ENCODE data around the gene MTX1. TPM values are rescaled to one million over a fixed set of nuclear protein-coding genes. Genes with fewer than 3 reads are reported as not detected.
A peak's percentile ranks its signal among the peaks of the same experiment; 100 is the strongest.

MTX1 gene
- polyA plus RNA-seq, 1 experiment: 44.6 TPM

GRCh38 chr1:155260276-155260675 lies 51.8 kb downstream of the MTX1 start:
- ChIA-PET CTCF (interaction anchor here (0.6 to 4.9 kb wide), 7 partner anchors 8 to 420 kb away, joined by 3 to 55 read pairs (median 4); partner anchors contain the start of gene HCN3), POLR2A (interaction anchor here (0.6 to 2.4 kb wide), 3 partner anchors 9 to 61 kb away, joined by 3 to 18 read pairs (median 4); partner anchors contain the start of genes CLK2 and RUSC1)
- no peak for DNase-seq (ENCODE audit: low read depth, low spot score)
- Histone ChIP-seq H3K27me3 (ENCODE audit: control insufficient read depth, insufficient read depth, low read length) (no peaks in the 10 kb centered on the region), H3K9me3 (ENCODE audit: control insufficient read depth, insufficient read depth, low read length) (no peaks in the 10 kb centered on the region; the same call in 1 of the 2 replicates), H3K4me3 (ENCODE audit: low read depth, low read length) (no peak overlapping the region), H3K27ac (ENCODE audit: low read depth, low read length) (peak overlapping the region; percentile 11)
- no peak for TF ChIP-seq CTCF (IDR thresholded peaks at IDR 0.05; ENCODE audit: low read depth, low read length)

- no peak for TF ChIP-seq CTCF (IDR thresholded peaks at IDR 0.05; ENCODE audit: low read depth, low read length)
- peak overlapping the region; percentile 96 for H3K4me3 ChIP-seq (ENCODE audit: low read depth, low read length)
- DNase-seq (ENCODE audit: low read depth, low spot score): no peak
- H3K27ac ChIP-seq (ENCODE audit: low read depth, low read length): peak overlapping the region; percentile 81
- H3K9me3 ChIP-seq (ENCODE audit: control insufficient read depth, insufficient read depth, low read length): no peaks in the 10 kb centered on the region; the same call in 1 of the 2 replicates
- ChIA-PET POLR2A (interaction anchor here (1.0 to 2.4 kb wide), 4 partner anchors 9 to 387 kb away, joined by 3 to 18 read pairs (median 8); partner anchors contain the start of gene CLK2), CTCF (interaction anchor here (1.0 to 4.9 kb wide), 3 partner anchors 11 to 89 kb away, joined by 3 to 55 read pairs (median 3); partner anchors contain the start of genes HCN3 and KRTCAP2)
- no peaks in the 10 kb centered on the region for H3K27me3 ChIP-seq (ENCODE audit: control insufficient read depth, insufficient read depth, low read length)
Measured at GRCh38 chr1:155261493-155261851, 53.0 kb downstream of the MTX1 start.

- ChIA-PET CTCF (interaction anchor here (1.0 to 4.9 kb wide), 2 partner anchors 12 to 89 kb away, joined by 3 to 55 read pairs; partner anchors contain the start of gene KRTCAP2), POLR2A (interaction anchor here (0.5 to 2.4 kb wide), 7 partner anchors 9 to 387 kb away, joined by 3 to 18 read pairs (median 3); partner anchors contain the start of gene CLK2)
- Histone ChIP-seq H3K4me3 (ENCODE audit: low read depth, low read length) (peak within 1 kb of the TSS; percentile 96), H3K27me3 (ENCODE audit: control insufficient read depth, insufficient read depth, low read length) (no peaks in the 10 kb centered on the region), H3K27ac (ENCODE audit: low read depth, low read length) (peak within 1 kb of the TSS; percentile 81), H3K9me3 (ENCODE audit: control insufficient read depth, insufficient read depth, low read length) (no peaks in the 10 kb centered on the region; the same call in 1 of the 2 replicates)
- DNase-seq (ENCODE audit: low read depth, low spot score): peak; percentile 96
- no peak for TF ChIP-seq CTCF (IDR thresholded peaks at IDR 0.05; ENCODE audit: low read depth, low read length)
Measured at GRCh38 chr1:155261852-155262673, 53.6 kb downstream of the MTX1 start, which contains the start of gene SCAMP3. TSS of gene SCAMP3 (minus strand) at chr1:155262360. CDS start at chr1:155262151, 209 bp downstream.

- H3K9me3 ChIP-seq (ENCODE audit: control insufficient read depth, insufficient read depth, low read length): no peaks in the 10 kb centered on the region; the same call in 1 of the 2 replicates
- DNase-seq (ENCODE audit: low read depth, low spot score): no peak
- no peak for TF ChIP-seq CTCF (IDR thresholded peaks at IDR 0.05; ENCODE audit: low read depth, low read length)
- no peak overlapping the region for H3K4me3 ChIP-seq (ENCODE audit: low read depth, low read length)
- CTCF ChIA-PET: interaction anchor here (1.9 kb wide), 1 partner anchor 12 kb away, joined by 13 read pairs; no protein-coding TSS in a partner anchor
- peak overlapping the region; percentile 39 for H3K27ac ChIP-seq (ENCODE audit: low read depth, low read length)
- POLR2A ChIA-PET: interaction anchor here (1.1 kb wide), 1 partner anchor 10 kb away, joined by 3 read pairs; the partner anchor contains the start of gene CLK2
- no peaks in the 10 kb centered on the region for H3K27me3 ChIP-seq (ENCODE audit: control insufficient read depth, insufficient read depth, low read length)
Measured at GRCh38 chr1:155263067-155263466, 54.6 kb downstream of the MTX1 start.

Other genes with a start within 250 kb of the MTX1 start
- 18.1 and 19.3 TPM in 2 replicates for gene PYGO2, start 246.9 kb upstream of the MTX1 start, polyA plus RNA-seq (2011; rRNA removed)
- 371 and 409 TPM in 2 replicates for gene SHC1, start 237.9 kb upstream of the MTX1 start, polyA plus RNA-seq (2011; rRNA removed)
- 66.4 and 81.3 TPM in 2 replicates for gene CKS1B, start 234.0 kb upstream of the MTX1 start, polyA plus RNA-seq (2011; rRNA removed)
- 21.1 and 30.2 TPM in 2 replicates for gene FLAD1, start 225.4 kb upstream of the MTX1 start, polyA plus RNA-seq (2011; rRNA removed)
- 0.21 TPM in 1 of 2 replicates, not detected in the other for gene LENEP, start 215.1 kb upstream of the MTX1 start, polyA plus RNA-seq (2011; rRNA removed)
- 8.7 and 12.7 TPM in 2 replicates for gene ZBTB7B, start 205.9 kb upstream of the MTX1 start, polyA plus RNA-seq (2011; rRNA removed)
- gene DCST2, start 174.9 kb upstream of the MTX1 start, polyA plus RNA-seq (2011; rRNA removed): 0.07 and 0.19 TPM in 2 replicates
- gene DCST1, start 174.9 kb upstream of the MTX1 start, polyA plus RNA-seq (2011; rRNA removed): not detected in 2 replicates
- gene ADAM15, start 157.4 kb upstream of the MTX1 start, polyA plus RNA-seq (2011; rRNA removed): 25.9 and 37.5 TPM in 2 replicates
- gene EFNA4, start 145.0 kb upstream of the MTX1 start, polyA plus RNA-seq (2011; rRNA removed): 10.1 and 12.9 TPM in 2 replicates
- 0.51 and 0.56 TPM in 2 replicates for gene EFNA3, start 129.9 kb upstream of the MTX1 start, polyA plus RNA-seq (2011; rRNA removed)
- gene EFNA1, start 80.8 kb upstream of the MTX1 start, polyA plus RNA-seq (2011; rRNA removed): 1.1 and 1.4 TPM in 2 replicates
- 29.5 and 31.4 TPM in 2 replicates for gene SLC50A1, start 72.8 kb upstream of the MTX1 start, polyA plus RNA-seq (2011; rRNA removed)
- 16.8 and 35.6 TPM in 2 replicates for gene DPM3, start 68.2 kb upstream of the MTX1 start, polyA plus RNA-seq (2011; rRNA removed)
- 102 and 131 TPM in 2 replicates for gene KRTCAP2, start 35.4 kb upstream of the MTX1 start, polyA plus RNA-seq (2011; rRNA removed)
- 2.9 and 3.8 TPM in 2 replicates for gene TRIM46, start 34.8 kb upstream of the MTX1 start, polyA plus RNA-seq (2011; rRNA removed)
- 32.5 and 34.6 TPM in 2 replicates for gene THBS3, start 798 bp upstream of the MTX1 start, polyA plus RNA-seq (2011; rRNA removed)
- 10.2 and 12.3 TPM in 2 replicates for gene ENTREP3, start 46.8 kb downstream of the MTX1 start, polyA plus RNA-seq (2011; rRNA removed)
- 104 and 115 TPM in 2 replicates for gene SCAMP3, start 53.7 kb downstream of the MTX1 start, polyA plus RNA-seq (2011; rRNA removed)
- 40.5 and 42.6 TPM in 2 replicates for gene CLK2, start 64.8 kb downstream of the MTX1 start, polyA plus RNA-seq (2011; rRNA removed)
- 1.5 and 1.7 TPM in 2 replicates for gene HCN3, start 68.8 kb downstream of the MTX1 start, polyA plus RNA-seq (2011; rRNA removed)
- not detected in 2 replicates for gene PKLR, start 92.7 kb downstream of the MTX1 start, polyA plus RNA-seq (2011; rRNA removed)
- gene FDPS, start 100.2 kb downstream of the MTX1 start, polyA plus RNA-seq (2011; rRNA removed): 140 and 146 TPM in 2 replicates
- 20.9 and 22.4 TPM in 2 replicates for gene RUSC1, start 112.2 kb downstream of the MTX1 start, polyA plus RNA-seq (2011; rRNA removed)

All from AG04450 (cell line).